Stimulated activated naive CD8-positive, alpha-beta T cell treated with anti-CD3 and anti-CD28 coated beads, Interleukin-15, Interleukin-2, amounts not matched to agents 100 ng/mL and 50 ng/mL, for 24 hours (primary cell): ENCODE data around the gene RCOR2.
A peak's percentile ranks its signal among the peaks of the same experiment; 100 is the strongest.
"Not testable (repeated sequence)": the region's sequence is repeated elsewhere in the genome, so short reads cannot be mapped to it uniquely, and the experiment has no call there.

ENCODE experiments used
- H3K27ac Mint-ChIP-seq: one replicate; pipeline ENCODE4 v1.8.0; 2021; ENCODE audit warnings: mild to moderate bottlenecking, mixed read lengths
- H3K27me3 Mint-ChIP-seq: one replicate; pipeline ENCODE4 v1.8.0; 2021; ENCODE audit warnings: mixed read lengths
- H3K36me3 Mint-ChIP-seq: one replicate; pipeline ENCODE4 v1.8.0; 2021; ENCODE audit warnings: low read depth, mixed read lengths
- H3K4me1 Mint-ChIP-seq: one replicate; pipeline ENCODE4 v1.8.0; 2021; ENCODE audit warnings: low read depth, mixed read lengths
- H3K4me3 Mint-ChIP-seq: one replicate; pipeline ENCODE4 v1.8.0; 2021; ENCODE audit warnings: mild to moderate bottlenecking, mixed read lengths
- H3K9me3 Mint-ChIP-seq: one replicate; pipeline ENCODE4 v1.8.0; 2021; ENCODE audit warnings: mixed read lengths

Gene RCOR2

GRCh38 chr11:63869683-63870082 lies 47.3 kb downstream of the RCOR2 start:
- Mint-ChIP-seq H3K36me3 (peaks cover 18% of the 10 kb centered on the region), H3K4me1 (peaks cover 95% of the 10 kb centered on the region), H3K27ac (peak overlapping the region; percentile 87), H3K27me3 (no peaks in the 10 kb centered on the region), H3K9me3 (no peaks in the 10 kb centered on the region), H3K4me3 (peak overlapping the region; percentile 70)

- Mint-ChIP-seq H3K36me3 (peaks cover 18% of the 10 kb centered on the region), H3K27ac (peak overlapping the region; percentile 87), H3K4me3 (peak overlapping the region; percentile 70)
These were observed 47.8 kb downstream of the RCOR2 start for GRCh38 chr11:63869171-63869591.

GRCh38 chr11:63868399-63869064 lies 48.4 kb downstream of the RCOR2 start:
- Mint-ChIP-seq H3K9me3 (no peaks in the 10 kb centered on the region), H3K36me3 (peaks cover 18% of the 10 kb centered on the region), H3K4me3 (peak overlapping the region; percentile 8), H3K27me3 (no peaks in the 10 kb centered on the region), H3K4me1 (peaks cover 85% of the 10 kb centered on the region), H3K27ac (peak overlapping the region; percentile 47)

More at GRCh38 chr11:63869171-63869591, 47.8 kb downstream of the RCOR2 start:
- Mint-ChIP-seq H3K9me3 (no peaks in the 10 kb centered on the region), H3K4me1 (peaks cover 90% of the 10 kb centered on the region), H3K27me3 (no peaks in the 10 kb centered on the region)

- H3K27ac Mint-ChIP-seq, result no peak overlapping the region
- H3K4me3 Mint-ChIP-seq, result no peak overlapping the region
- no peaks in the 10 kb centered on the region for H3K27me3 Mint-ChIP-seq
- no peaks in the 10 kb centered on the region for H3K9me3 Mint-ChIP-seq
- H3K4me1 Mint-ChIP-seq, result peaks cover 85% of the 10 kb centered on the region
- H3K36me3 Mint-ChIP-seq, result peaks cover 25% of the 10 kb centered on the region
These were observed 49.5 kb downstream of the RCOR2 start for GRCh38 chr11:63867511-63867910.

DNA sequence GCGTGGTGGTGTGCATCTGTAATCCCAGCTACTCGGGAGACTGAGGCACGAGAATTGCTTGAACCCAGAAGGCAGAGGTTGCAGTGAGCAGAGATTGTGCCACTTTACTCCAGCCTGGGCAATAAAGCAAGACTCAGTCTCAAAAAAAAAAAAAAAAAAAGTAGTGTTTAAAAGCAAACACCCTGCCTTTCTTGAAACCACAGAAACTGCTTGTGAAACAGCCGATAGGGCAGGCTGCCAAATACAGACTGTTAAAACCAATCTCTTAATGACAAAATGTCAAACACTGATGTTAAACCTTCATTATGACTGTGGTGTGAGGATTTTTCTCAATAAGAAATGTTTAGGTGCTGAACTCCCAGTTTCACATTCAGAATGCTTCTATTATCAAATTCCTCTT lies 50.8 kb downstream of the RCOR2 start:
- H3K36me3 Mint-ChIP-seq, result peaks cover 32% of the 10 kb centered on the region
- H3K4me3 Mint-ChIP-seq, result peak overlapping the region; percentile 57
- H3K9me3 Mint-ChIP-seq, result no peaks in the 10 kb centered on the region

GRCh38 chr11:63863620-63864019 lies 53.3 kb downstream of the RCOR2 start:
- peaks cover 60% of the 10 kb centered on the region for H3K4me1 Mint-ChIP-seq
- not testable (repeated sequence) for H3K9me3 Mint-ChIP-seq, H3K4me3 Mint-ChIP-seq, H3K27me3 Mint-ChIP-seq
- peaks cover 43% of the 10 kb centered on the region for H3K36me3 Mint-ChIP-seq
- H3K27ac Mint-ChIP-seq, result peak overlapping the region; percentile 31

More for the DNA sequence above, 50.8 kb downstream of the RCOR2 start:
- no peaks in the 10 kb centered on the region for H3K27me3 Mint-ChIP-seq
- peak overlapping the region; percentile 72 for H3K27ac Mint-ChIP-seq
- peaks cover 80% of the 10 kb centered on the region for H3K4me1 Mint-ChIP-seq

DNA sequence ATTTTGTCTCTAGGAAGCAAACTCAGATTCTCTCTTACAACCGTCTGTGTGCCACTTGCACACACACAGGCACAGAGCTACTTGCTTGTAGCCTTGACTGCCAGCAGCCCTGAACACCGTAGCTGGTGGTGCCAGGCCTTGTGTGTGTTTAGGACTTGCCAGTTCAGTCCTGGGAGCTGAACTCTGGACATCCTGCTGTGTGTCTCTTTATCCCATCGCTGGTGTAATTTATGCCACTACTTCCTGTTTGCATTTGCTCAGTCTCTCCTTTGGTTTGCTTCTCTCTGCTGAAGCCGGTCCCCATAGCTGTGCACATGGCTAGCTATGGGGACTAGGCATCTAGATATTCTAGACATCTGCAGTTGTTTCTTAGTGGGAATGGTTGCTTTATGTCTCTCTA lies 54.0 kb downstream of the RCOR2 start:
- no peaks in the 10 kb centered on the region for H3K9me3 Mint-ChIP-seq
- peaks cover 55% of the 10 kb centered on the region for H3K4me1 Mint-ChIP-seq
- no peaks in the 10 kb centered on the region for H3K27me3 Mint-ChIP-seq
- no peak overlapping the region for H3K4me3 Mint-ChIP-seq
- H3K36me3 Mint-ChIP-seq, result peaks cover 37% of the 10 kb centered on the region
- H3K27ac Mint-ChIP-seq, result peak overlapping the region; percentile 27
